ENCODE measurements around the gene LTO1.

LTO1 gene, protein sequence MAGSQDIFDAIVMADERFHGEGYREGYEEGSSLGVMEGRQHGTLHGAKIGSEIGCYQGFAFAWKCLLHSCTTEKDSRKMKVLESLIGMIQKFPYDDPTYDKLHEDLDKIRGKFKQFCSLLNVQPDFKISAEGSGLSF

DNA sequence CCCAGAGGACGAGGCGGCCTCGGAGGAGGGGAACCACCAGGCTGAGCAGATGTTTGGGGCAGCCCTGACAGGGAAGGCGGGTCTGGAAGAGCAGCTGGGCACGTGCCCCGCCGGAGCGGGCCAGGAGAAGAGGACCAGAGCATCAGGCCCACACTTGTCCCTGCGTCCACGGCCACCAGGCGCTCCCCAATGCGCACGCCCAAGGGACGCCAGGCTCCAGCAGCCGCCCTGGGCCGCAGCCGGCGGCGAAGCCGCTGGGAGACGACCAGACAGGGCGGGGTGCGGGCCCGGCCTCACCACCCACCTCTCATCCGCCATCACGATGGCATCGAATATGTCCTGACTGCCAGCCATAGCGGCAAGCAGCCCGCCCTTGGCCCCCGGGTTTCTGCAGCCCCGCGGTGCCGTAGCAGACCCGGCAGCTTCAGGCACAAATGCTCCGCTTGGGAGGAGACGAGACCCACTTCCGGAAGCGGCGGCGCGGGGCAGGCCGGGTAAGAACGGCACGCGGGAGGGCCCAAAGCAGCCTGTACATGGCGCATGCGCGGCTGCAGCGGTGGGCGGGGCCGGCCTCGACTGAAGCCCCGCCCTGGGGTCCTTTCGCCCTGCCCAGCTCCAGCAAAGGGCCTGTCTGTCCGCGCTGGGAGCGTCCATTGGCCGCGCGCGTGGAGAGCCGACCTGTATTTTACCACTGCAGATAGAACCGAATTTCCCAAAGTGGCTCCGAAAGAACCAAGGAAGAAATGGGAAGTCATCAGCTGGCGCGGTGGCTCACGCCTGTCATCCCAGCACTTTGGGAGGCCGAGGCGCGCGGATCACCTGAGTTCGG is at the start of gene LTO1:
Gene LTO1, minus strand, starts transcription at position 468 of the 829 bp plus-strand sequence. Its CDS starts 114 bp downstream, at position 354.
- peak; percentile 68 for DNase-seq (ENCODE audit: low read depth, low spot score)

DNA sequence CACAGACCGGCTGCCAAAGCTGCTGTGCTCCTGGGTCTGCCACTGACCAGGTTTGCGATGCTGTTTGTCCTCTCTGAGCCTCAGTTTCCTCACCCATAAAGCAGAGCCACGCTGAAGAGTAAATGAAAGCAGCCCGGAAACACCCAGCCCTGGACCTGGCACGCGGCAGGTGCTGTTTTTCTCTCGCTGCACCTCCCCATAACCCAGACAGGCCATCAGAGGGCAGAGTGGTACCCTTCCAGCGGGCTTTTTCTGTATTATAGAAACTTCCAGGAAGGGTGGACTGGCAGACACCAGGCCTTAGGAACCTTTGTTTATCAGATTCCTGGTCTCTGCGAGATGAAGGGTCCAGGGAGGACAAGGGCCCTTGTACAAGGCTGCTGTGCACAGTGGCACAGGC is 46.6 kb upstream of the LTO1 start:
- H3K27ac ChIP-seq, result no peak overlapping the region
- DNase-seq (ENCODE audit: low read depth, low spot score), result no peak

More for the DNA sequence above, at the start of gene LTO1:
- H3K27ac ChIP-seq, result peak within 1 kb of the TSS; percentile 89

DNA sequence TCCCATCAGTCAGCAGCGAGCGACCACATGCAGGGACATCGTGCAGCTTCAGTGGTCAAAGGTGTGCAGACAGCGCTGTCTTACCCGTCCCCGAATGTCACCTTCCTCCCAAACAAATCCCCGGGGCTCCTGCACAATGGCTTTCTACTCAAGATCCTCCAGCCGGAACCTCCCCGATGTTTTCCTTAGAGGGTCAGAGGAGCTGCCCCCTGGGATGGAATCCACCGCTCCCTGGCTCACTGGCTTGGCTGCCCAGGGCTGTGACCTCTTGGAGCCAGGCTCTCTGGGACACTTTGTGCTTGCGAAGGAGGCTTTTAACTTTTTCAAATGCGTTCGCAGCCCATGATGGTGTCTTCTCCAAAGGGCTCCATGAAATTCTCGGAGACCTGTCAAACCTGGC is 46.0 kb upstream of the LTO1 start:
- H3K27ac ChIP-seq, result no peak overlapping the region
- DNase-seq (ENCODE audit: low read depth, low spot score), result no peak

DNA sequence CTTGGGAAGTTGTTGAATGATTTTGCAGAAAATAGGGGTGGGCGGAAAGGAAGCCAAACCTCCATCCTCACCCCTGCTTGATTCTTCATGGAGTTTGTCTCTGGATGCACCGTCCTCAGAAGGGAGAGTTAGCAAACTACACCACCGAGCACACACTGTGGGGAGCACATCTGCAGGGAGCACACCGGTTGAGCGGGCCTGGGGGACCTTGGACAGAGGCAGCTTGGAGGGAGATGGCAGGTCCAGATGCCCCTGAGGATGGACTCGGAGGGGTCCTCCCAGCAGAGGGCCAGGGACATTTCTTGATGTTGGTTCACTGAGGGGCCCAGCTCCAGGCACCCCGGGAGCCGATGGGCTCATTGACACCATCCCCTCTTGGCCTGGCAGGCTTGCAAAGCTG is 43.8 kb upstream of the LTO1 start:
- DNase-seq (ENCODE audit: low read depth, low spot score), result no peak
- no peak overlapping the region for H3K27ac ChIP-seq

DNA sequence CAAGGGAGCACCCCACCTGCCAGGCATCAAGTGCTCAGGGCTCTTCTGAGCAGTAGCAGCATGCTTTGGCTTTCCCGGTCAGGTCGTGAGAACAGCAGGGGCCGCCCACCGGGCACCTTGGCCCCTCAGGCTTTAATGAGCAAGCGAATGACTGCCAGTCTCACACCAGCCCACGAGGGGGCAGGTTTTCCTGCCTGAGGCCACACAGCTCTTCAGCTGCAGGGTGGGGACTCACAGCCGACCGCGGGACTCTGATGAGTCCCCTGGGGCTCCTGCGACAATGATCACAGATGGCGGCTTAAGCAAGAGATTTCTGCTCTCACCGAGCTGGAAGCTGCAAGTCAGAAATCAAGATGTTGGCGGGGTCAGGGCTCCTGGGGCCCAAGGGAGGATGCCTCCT is 43.0 kb upstream of the LTO1 start:
- DNase-seq (ENCODE audit: low read depth, low spot score), result no peak
- no peak overlapping the region for H3K27ac ChIP-seq

DNA sequence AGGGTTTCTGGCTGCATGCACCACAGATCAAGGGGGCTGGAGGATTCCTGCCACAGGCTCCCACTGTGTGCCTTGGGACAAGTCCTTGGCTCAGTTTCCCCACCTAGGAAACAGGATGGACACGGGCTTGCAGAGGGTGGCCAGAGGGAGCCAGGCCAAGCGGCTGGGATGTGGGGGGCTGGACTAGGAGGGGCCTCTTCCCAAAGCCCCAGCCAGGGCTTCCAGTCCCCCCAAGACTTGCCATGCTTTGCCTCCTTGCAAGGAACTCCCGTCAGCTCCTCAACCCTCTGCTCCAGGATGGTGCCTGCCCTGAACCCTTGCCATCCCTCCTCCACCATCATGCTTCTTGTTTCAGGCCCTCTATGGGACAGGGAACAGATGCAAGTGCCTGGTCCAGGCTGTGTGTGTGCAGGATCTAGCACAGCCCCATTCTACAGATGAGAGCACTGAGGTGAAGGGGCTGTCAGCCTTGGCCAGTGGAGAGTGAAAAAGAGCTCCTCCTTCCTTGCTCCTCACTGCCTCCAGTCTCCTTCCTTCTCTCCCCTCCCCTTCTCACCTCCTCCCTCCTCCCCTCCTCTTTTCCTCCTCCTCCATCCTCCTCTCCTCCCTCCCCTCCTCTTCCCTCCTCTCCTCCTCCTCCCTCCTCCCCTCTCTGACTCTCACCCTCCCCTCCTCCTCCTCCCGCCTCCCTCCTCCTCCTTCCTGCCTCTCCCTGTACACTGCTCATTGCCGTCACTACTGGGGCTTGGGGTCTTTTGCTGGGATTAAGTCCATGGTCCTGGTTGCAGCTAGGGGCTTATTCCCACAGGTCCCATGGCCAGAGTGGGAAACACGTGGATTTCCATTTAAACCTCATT is 42.0 kb upstream of the LTO1 start:
- no peak for DNase-seq (ENCODE audit: low read depth, low spot score)
- H3K27ac ChIP-seq, result no peak overlapping the region

DNA sequence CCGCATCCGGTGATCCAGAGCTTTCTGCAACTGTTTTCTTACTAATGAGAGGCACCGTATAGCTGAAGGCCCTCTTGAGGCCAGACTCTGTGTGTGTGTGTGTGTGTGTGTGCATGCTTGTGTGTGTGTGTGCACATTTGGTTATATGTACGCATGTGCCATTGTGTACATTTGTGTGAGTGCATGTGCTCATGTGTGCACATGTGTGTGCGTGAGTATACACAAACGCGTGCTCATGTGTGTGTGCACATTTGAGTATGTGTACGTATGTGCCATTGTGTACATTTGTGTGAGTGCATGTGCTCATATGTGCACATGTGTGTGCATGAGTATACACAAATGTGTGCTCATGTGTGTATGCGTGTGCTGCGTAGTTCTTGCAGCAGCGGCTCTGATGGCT is 40.9 kb upstream of the LTO1 start:
- no peak for DNase-seq (ENCODE audit: low read depth, low spot score)

DNA sequence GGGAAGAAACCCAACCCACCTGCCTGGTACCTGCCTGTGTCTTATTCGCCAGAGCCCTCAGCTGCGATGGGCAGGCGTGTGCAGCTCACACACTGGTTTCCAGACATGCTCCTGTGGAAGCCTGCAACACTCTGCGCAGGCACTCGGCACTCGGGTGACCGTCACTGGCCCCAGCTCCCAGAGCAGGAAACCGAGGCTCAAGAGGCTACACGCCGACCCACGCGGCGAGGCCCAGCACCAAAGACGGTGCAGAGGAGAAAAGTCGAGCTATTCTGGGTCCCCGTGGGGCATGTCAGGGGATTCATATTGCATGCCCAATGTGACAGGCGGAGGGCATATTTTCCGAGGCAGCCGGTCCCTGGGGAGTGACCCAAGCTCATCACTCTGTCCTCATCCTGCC is 40.3 kb upstream of the LTO1 start:
- no peak for DNase-seq (ENCODE audit: low read depth, low spot score)
- H3K27ac ChIP-seq, result no peak overlapping the region

More for the DNA sequence above, 40.9 kb upstream of the LTO1 start:
- H3K27ac ChIP-seq, result no peak overlapping the region

DNA sequence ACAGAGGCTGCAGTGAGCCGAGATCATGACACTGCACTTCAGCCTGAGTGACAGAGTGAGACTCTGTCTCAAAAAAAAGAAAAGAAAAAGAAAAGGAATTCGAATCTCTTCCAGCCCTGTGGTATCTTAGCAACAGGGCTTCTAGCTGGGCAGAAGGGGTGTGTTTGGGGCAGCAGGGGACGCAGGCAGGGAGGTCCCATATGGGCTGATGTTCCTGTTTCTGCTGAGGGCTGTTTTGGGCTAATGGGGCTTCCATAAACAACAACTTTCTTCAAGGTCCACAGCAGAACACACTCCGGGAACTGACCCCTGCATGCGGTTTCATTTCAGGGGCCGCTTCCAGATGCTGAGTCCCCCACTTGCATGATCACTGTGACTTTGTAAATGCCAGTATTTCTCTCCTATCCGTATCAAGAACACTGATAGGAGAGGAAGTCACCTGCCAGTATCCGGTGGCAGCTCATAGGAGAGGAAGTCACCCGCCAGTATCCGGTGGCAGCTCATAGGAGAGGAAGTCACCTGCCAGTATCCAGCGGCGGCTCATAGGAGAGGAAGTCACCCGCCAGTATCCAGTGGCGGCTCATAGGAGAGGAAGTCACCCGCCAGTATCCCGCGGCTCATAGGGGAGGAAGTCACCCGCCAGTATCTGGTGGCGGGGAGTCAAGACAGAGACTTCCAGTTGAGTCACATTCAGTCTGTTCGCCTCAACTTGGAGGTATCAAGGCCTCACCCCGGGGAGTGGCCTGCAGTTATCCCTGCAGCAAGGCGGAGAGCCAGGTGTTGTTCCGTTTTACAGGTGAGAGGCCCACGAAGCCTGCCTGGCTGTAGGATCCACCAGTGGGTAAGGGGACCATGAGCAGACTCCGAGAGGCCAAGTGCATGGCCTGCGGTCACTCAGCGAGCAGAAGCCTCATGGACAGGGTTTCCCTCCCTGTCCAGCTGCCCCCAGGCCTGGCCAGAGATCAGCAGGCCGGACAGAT is 37.0 kb upstream of the LTO1 start:
- DNase-seq (ENCODE audit: low read depth, low spot score), result no peak
- H3K27ac ChIP-seq, result no peak overlapping the region

DNA sequence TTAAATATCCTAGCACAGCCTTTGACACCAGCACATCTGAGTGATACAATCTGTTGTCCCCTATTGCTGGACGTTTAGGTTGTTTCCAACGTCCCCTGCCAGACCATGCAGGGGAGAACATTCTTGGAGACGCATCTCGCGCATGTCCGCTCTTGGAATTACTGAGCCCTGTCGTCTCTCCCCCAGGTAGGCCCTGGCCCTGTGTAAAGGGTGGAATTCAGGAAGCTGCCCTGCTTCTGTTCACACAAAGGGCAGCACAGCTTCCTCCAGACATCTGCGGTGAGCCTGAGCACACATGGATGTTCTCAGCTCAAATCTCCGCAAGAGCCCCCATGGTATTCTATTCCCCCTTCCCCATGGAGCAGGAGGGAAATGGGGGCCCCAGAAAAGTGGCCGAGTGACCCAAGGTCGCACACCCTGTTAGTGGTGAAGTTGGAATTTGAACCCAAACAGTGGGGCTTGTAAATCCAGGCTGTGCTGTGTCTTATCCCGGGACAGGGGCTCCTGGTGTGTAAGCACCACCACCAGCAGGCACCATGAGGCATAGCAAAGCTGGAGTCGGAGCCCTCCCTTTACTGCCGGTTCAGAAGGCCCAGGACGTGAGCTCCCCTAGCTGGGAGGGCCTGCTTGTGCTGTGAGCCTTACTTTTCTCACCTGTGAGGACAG is 33.7 kb upstream of the LTO1 start:
- H3K27ac ChIP-seq, result no peak overlapping the region
- no peak for DNase-seq (ENCODE audit: low read depth, low spot score)

DNA sequence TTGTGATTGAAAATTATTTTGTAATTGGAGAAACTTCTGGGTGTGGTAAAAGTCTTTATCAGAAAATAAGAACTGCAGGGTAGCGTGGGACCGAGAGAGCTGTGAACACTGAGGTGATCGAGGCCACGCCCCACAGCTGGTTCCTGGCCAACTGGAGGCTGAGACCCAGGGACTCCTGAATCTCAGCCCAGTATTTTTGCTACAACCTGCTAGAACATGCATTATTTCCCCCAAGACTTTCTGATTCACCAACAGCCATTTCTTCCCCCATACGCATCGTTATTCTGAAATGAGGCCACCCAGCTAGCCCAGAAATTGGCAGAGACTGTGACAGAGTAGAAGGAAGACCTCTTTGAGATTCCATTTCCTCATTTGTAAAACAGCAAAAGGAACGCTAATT is 32.0 kb upstream of the LTO1 start:
- H3K27ac ChIP-seq, result no peak overlapping the region
- peak; percentile 29 for DNase-seq (ENCODE audit: low read depth, low spot score)

DNA sequence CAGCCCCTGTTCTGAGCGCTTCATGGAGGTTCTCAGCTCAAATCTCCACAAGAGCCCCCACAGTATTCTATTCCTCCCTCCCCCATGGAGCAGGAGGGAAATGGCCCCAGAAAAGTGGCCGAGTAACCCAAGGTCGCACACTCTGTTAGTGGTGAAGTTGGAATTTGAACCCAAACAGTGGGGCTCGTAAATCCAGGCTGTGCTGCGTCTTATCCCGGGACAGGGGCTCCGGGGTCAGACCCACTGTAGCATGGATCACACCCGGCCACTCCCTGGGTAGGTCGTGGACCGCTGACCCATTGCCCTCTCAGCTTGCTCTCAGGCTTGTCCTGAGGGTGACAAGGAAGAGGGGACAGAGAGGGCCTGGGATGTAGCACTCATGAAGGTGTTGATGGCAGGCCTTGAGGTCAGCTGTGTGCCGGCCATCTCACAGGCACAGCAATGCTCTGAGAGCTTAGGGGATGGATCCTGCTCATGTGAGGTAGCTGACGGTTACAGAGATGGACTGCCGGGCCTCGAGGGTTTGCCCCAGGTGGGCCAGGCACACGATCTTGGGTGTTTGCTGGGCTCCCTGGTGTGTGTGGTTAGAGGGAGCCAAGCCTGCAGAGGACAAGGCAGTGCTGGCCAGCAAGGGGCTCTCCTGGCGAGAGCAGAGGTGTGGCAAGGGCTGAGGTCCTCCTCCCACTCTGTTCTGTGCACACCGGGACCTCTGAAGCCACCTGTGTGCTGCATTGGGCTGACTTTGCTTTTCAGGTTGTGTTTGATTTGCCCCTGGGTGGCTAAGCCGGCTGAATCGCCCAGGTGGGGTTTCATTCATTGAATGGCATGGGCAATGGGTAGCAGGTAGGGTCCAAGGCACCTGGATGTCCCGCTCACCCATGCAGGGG is 31.0 kb upstream of the LTO1 start:
- H3K27ac ChIP-seq, result no peak overlapping the region
- DNase-seq (ENCODE audit: low read depth, low spot score), result no peak

DNA sequence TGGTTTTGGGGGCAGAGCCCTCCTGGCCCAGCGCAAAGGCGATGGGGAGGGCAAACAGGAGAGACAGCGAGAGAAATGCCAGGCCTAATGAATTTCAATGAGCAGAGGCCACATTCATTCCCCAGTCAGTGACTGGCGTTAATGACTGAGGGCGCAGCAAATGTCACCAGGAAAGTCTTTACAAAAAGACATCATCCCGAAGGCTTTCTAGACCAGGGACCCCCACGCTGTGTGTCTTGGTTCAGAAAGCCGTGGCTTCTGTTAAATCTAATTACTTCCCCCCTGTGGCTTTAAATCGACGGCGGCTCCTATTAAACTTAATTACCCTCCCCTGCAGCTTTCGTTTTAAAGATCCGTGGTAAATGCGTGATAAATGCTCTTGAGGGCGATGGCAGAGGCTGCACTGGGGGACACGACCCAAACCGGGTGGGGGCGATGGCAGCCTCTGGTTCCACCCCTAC is 30.2 kb upstream of the LTO1 start:
- no peak overlapping the region for H3K27ac ChIP-seq

DNA sequence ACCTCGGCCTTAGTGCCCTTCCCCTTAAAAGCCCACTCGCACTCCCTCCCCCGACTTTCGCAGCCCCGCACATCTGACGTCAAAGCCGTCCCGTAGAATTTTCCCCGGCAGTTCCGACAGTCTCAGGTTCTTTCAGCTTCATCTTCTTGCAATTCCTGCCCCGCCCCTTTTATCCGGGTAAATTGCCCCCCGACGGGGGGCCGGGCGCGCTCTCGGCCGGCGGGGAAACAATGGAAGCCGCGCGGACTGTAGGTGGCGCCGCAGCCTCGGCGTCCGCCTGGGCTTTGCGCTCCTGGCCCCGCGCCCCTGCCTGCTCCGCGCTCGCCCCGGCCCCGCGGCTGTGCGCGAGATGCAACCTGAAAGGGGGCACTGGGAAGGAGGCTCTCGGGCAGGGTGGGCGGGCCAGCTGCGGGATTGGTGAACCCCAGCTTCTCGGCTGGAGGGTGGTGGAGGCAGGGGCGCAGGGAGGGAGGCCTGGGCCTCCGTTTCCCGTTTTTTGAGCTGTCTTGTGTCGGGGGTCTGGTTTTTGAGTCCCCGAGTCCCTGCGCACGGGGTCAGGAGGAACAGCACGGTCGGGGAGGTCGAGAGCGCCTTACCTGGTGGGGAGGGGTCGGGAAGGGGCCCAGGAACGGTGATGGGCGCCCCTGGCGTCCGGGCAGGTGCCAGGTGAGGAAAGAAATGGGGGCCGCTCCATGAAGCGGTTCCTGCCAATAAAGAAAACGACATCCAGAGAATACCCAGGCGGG is 29.5 kb upstream of the LTO1 start:
- DNase-seq (ENCODE audit: low read depth, low spot score), result no peak
- no peak overlapping the region for H3K27ac ChIP-seq

More for the DNA sequence above, 30.2 kb upstream of the LTO1 start:
- no peak for DNase-seq (ENCODE audit: low read depth, low spot score)

DNA sequence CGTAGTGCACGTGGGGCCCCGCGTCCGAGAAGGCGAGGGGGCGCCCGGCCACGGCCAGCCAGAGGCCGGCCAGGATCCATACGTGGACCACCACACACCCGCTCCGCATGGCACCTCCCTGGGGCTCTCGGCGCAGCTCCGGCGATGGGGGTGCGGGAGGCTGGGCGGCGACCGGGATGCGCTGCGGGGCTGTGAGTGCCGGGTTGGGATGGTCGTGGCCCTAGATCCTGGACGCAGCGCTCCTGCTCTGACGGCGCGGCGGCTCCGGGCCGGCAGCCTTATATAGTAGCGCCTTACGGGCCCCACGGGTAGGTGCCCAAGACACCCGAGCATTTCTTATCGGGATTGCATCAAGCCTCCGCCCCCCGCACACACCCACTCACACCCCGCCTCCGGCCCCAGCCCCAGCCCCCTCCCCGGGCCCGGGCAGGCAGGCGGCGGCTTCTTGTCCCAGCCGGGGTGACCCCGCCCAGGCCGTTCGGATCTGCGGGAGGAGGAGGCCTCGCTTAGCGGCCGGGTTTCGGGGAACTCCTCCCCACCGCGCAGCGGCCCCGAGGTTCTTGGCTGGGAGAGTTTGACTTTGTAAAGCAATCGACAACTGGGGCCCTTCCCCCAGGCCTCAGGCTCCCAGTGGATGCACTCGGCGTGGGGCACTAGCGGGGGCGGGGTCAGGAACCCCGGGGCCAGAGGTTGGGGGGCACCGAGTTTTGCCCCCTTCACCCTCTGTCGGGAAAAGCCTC is 28.8 kb upstream of the LTO1 start, which contains the start of gene FGF19:
Gene FGF19, minus strand, starts transcription at position 255 of the 740 bp plus-strand sequence. Its CDS starts 146 bp downstream, at position 109.
- H3K27ac ChIP-seq, result no peak within 1 kb of the TSS
- no peak for DNase-seq (ENCODE audit: low read depth, low spot score)

DNA sequence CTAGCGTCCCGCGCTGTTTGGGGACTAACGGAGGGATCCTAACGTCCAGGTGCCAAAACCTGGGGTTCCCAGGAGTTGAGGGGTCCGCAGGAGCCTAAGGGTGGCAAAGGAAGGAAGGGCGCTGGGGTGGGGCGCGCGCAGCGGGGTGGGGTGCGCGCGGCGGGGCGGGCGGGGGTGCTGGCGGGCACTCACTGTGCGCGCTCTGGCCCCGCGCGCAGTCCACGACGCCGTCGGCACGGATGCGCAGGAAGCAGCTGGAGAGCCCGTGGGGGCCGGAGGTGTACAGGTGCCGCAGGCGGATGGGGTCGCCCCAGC is 28.3 kb upstream of the LTO1 start:
- H3K27ac ChIP-seq, result no peak overlapping the region
- no peak for DNase-seq (ENCODE audit: low read depth, low spot score)
